Hematopoietic multipotent progenitor cell treated with erythropoietin and hydrocortisone succinate and interleukin-3 and kit ligand, for 8 days (in vitro differentiated cells): ENCODE measurements around the gene IBTK.
"Not testable (repeated sequence)": the region's sequence is repeated elsewhere in the genome, so short reads cannot be mapped to it uniquely, and the experiment has no call there.

Experiments
- DNase-seq: peaks from one replicate; pipeline ENCODE4 v3.0.0-alpha.2; 2015

Gene IBTK, protein sequence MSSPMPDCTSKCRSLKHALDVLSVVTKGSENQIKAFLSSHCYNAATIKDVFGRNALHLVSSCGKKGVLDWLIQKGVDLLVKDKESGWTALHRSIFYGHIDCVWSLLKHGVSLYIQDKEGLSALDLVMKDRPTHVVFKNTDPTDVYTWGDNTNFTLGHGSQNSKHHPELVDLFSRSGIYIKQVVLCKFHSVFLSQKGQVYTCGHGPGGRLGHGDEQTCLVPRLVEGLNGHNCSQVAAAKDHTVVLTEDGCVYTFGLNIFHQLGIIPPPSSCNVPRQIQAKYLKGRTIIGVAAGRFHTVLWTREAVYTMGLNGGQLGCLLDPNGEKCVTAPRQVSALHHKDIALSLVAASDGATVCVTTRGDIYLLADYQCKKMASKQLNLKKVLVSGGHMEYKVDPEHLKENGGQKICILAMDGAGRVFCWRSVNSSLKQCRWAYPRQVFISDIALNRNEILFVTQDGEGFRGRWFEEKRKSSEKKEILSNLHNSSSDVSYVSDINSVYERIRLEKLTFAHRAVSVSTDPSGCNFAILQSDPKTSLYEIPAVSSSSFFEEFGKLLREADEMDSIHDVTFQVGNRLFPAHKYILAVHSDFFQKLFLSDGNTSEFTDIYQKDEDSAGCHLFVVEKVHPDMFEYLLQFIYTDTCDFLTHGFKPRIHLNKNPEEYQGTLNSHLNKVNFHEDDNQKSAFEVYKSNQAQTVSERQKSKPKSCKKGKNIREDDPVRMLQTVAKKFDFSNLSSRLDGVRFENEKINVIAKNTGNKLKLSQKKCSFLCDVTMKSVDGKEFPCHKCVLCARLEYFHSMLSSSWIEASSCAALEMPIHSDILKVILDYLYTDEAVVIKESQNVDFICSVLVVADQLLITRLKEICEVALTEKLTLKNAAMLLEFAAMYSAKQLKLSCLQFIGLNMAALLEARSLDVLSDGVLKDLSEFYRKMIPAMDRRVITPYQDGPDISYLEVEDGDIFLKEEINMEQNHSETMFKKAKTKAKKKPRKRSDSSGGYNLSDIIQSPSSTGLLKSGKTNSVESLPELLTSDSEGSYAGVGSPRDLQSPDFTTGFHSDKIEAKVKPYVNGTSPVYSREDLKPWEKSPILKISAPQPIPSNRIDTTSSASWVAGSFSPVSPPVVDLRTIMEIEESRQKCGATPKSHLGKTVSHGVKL (N-terminal part only)

GRCh38 chr6:82247505-82248272 is at the start of gene IBTK:
Gene IBTK (minus strand): TSS chr6:82247744. CDS start chr6:82240486, 7,258 bp downstream.
- peak; percentile 92 for DNase-seq

- no peak for DNase-seq
Observed at GRCh38 chr6:82283771-82284410, 36.3 kb upstream of the IBTK start.

GRCh38 chr6:82281550-82281949 is 34.0 kb upstream of the IBTK start:
- not testable (repeated sequence) for DNase-seq

- DNase-seq = no peak
Observed at GRCh38 chr6:82277686-82278085, 30.1 kb upstream of the IBTK start.

GRCh38 chr6:82275686-82276085 is 28.1 kb upstream of the IBTK start:
- DNase-seq = no peak

- DNase-seq = no peak
Observed at GRCh38 chr6:82273295-82273694, 25.8 kb upstream of the IBTK start.

GRCh38 chr6:82270881-82271635 is 23.5 kb upstream of the IBTK start:
- DNase-seq = peak; percentile 57

DNA sequence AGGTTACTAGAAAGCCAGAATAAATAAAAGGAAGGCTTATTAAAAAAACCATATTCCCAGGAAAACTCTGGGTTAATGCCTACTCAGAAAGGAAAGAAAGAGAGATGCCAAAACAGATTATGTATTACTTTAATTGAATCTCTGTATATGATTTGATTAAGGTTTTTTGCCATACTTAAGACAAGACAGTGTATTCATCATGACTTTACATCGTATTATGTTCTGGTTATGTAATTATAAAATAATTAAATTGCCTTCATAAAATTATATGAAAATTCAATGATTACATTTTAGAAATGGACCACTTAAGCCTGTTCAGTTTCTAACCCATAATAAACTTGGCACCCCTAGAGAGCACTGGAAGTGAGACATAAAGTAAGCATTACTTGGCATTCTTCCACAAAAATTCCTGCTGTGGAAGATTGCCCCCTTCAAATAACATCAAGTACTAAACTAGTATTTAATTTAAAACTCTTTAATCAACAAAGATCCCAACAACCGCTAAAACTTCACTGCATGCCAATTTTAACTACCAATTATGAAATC is 20.8 kb upstream of the IBTK start:
- DNase-seq = no peak

- DNase-seq = no peak
Observed at GRCh38 chr6:82264824-82265223, 17.3 kb upstream of the IBTK start.

GRCh38 chr6:82264321-82264720 is 16.8 kb upstream of the IBTK start:
- DNase-seq = no peak

- no peak for DNase-seq
Observed at GRCh38 chr6:82263916-82264315, 16.4 kb upstream of the IBTK start.

- DNase-seq = no peak
Observed at GRCh38 chr6:82260997-82261732, 13.6 kb upstream of the IBTK start.

- no peak for DNase-seq
Observed at GRCh38 chr6:82259389-82259788, 11.8 kb upstream of the IBTK start.

- no peak for DNase-seq
Observed at GRCh38 chr6:82257088-82257774, 9.7 kb upstream of the IBTK start.

DNA sequence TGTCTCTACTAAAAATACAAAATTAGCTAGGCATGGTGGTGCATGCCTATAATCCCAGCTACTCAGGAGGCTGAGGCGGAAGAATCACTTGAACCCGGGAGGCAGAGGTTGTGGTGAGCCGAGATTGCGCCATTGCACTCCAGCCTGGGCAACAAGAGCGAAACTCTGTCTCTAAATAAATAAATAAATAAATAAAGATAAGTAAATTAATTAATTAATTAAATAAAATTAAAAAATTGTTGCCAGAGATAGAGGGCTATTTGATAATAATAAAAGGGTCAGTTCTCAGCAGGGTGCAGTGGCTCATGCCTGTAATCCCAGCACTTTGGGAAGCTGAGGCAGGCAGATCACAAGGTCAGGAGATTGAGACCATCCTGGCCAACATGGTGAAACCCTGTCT is 7.2 kb upstream of the IBTK start:
- DNase-seq = not testable (repeated sequence)

DNA sequence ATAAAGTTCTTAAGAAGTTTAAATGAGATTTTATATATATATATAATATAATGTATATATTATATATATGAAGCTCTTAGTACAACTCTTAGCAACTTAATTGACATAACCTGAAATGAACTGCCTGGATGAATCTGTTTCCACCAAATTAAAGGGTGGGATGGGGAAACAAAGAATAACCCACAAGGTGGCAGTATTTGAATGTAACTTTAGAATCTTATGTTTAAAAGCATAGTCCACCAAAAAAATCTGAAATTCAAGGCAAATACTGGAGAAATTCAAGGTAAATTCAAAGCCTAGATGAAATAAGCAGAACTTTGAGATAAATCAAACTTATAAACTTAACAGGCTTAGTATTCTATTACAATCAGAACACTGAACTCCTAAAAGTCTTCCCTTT is 4.4 kb upstream of the IBTK start:
- peak; percentile 53 for DNase-seq

GRCh38 chr6:82249381-82250253 is 2.1 kb upstream of the IBTK start:
- no peak for DNase-seq

- DNase-seq = no peak
Observed at GRCh38 chr6:82248273-82248735, 760 bp upstream of the IBTK start.
